Activated CD8-positive, alpha-beta memory T cell treated with anti-CD3 and anti-CD28 coated beads for 48 hours (primary cell): ENCODE results near the gene NLRP6.
"Not testable (repeated sequence)": the region's sequence is repeated elsewhere in the genome, so short reads cannot be mapped to it uniquely, and the experiment has no call there.

Experiments
- DNase-seq, 3 experiments: peaks; one replicate each; pipeline ENCODE4 v3.0.0-alpha.2; 2020; ENCODE audit warnings: low read depth in 2 of 3, low spot score in 2 of 3

NLRP6 gene

DNA sequence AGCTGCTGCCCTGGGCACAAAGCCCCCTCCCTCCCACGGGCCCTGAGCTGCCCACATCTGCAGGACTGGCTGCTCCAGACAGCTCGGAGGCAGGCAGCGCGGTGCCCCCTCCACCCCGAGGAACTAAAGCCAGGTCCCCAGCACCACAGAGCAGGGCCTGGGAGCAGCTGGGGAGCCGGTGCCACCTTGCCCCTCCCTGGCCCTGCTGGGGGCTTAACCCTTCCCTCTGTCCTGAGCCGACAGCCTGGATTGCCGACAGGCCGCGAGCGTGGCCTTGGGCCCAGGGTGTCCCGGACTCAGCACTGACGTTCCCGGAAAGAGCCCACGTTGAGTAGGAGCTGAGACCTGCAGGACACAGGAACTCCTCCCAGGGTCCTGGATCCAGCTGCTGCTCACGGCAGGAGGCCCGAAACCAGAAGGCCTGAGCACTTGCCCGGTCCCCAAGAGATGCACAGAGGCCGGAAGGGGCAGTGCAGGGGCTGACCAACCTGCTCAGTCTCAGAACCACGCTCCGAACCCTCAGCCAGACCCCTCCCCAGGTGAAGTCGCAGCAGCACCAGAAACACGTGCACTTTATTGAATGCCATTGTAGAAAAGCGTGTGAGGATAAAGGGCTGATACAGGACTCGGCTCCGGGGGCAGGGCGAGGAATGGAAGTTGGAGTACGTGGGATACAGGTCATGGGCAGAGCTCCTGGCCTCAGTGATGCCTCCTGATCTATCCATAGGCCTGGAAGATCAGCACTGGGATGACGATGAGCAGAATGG is 41.1 kb downstream of the NLRP6 start:
- DNase-seq: not testable (repeated sequence)

DNA sequence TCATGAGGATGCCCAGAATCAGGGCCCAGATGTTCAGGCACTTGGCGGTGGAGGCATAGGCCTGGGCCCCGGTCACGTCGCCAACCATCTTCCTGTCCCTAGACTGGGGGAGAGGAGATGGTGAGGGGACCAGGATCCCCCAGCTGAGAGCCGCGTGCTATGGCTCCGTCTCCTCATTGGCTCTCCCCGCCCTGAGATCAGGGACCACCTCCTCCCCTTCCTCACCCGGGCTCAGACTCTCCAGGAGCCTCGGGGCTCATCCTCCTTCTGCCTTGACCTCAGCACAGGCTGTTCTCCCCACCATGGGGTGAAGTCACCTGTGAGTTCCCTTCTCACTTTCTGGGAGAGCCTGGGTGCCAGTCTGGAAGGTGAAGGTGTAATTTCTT is 41.7 kb downstream of the NLRP6 start:
- DNase-seq: not testable (repeated sequence)

DNA sequence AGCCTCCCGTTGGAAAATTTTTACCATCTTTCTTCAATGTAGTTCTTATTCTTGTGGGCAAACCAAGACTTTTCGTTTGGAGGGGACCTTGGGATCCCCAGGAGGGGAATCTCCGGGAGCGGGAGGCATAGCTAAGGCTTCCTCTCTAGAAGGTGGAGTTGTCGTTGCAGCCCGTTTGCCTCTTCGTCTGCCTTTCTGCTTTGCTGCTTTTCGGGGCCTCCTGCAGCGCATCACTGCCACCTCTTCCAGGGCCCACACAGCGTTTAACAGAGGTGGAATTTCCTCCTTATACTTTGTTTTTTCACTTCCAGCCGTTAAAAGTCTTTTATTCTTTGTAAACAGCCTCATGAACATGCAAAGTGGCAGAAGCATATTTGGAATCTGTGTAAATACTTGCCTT is 45.9 kb downstream of the NLRP6 start:
- DNase-seq: no peak

DNA sequence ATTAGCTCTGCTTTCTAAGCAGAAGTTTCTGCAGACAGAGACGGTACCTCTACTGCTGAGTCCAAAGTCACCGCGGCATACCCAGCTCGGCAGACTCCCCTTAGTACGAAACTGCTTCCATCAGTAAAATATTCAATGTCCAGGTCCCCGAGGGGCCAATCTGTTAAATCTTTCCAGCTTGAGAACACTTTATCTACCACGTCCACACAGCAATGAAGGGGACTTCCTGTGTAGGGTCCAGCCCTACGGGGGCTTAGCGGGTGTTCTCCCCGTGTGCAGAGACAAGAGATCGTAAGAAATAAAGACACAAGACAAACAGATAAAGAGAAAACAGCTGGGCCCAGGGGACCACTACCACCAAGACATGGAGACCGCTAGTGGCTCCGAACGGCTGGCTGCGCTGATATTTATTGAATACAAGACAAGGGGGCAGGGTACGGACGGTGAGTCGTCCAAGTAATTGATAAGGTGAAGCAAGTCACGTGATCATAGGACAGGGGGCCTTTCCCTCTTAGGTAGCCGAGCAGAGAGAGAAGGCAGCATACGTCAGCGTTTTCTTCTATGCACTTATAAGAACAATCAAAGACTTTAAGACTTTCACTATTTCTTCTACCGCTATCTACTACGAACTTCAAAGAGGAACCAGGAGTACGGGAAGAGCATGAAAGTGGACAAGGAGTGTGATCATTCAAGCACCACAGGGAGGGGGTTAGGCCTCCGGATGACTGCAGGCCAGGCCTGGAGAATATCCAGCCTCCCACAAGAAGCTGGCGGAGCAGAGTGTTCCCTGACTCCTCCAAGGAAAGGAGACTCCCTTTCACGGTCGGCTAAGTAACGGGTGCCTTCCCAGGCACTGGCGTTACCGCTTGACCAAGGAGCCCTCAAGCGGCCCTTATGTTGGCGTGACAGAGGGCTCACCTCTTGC is 46.6 kb downstream of the NLRP6 start:
- DNase-seq: not testable (repeated sequence)

DNA sequence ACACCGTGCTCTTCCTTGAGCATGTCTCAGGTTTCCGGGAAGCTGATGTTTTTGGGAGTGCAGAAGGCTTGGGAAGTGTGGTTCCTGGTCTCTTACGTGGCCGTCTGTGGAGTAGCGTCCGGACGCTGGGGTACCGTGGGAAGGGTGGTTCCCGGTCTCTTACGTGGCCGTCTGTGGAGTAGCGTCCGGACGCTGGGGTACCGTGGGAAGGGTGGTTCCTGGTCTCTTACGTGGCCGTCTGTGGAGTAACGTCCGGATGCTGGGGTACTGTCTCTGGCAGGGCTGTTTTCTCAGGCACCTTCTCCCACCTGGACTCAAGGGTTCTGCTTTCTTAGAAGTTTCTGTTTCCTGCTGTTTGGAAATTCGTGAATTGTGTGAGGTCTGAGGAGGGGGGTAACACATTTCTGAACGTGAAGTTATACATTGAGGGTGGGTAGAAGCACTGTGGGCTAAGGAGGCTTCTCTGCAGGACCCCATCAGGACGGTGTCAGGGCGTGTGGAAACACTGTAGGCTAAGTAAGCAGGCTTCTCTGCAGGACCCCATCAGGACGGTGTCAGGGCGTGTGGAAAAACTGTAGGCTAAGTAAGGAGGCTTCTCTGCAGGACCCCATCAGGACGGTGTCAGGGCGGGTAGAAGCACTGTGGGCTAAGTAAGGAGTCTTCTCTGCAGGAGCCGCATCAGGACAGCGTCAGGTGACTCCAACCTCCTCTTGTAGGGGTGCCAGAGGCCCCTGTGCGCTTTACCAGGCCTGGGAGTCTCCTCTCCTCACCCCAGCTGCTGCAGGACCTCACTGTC is 47.8 kb downstream of the NLRP6 start:
- DNase-seq: no peak

DNA sequence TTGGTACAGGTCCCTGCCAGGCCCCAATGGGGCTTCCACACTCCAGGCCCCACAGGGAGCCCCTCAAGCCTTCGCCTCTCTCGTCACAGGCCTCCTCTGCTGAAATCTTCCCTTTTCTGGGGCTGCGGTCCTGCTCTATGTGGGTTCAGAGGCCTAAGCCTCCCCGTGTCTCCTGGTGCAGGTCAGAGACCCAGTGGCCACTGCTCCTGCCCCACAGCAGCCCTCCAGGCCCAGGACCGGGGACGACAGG is 48.3 kb downstream of the NLRP6 start:
- DNase-seq: no peak

DNA sequence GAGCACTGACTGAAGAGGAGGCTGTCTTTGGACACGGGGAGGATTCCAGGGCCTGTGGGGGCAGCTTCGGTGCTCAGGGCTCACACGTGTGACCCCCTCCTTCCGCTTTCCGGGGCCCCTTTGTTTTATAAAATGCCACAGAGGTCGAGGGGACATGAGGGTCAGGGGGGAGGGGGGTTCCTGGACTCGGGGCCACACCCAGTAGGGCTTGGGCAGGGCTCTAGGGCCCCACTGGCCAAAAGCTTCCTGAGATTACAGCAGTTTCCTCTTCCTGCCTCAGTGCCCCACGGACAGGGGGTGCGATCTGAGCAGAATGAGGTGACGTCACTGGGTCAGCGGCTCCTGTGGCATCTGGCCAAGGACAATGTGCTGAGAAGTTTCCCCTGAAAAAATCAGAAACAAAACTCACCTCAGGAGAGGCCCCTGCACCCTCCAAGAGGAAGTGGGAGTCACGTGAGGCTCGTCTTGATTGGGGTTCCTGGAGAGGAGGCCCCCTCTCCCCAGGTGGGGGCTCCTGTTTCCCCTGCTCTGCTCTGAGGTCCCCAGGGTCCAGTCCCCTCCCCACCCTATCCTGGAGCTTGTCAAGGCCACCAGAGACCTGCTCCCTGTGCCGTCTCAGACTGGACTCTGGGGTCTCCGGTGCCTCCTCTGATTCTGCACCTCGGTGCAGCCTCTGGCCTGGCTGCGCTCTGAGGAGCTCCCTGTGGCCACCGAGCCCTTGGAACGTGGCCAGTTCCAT is 48.8 kb downstream of the NLRP6 start:
- no peak for DNase-seq

DNA sequence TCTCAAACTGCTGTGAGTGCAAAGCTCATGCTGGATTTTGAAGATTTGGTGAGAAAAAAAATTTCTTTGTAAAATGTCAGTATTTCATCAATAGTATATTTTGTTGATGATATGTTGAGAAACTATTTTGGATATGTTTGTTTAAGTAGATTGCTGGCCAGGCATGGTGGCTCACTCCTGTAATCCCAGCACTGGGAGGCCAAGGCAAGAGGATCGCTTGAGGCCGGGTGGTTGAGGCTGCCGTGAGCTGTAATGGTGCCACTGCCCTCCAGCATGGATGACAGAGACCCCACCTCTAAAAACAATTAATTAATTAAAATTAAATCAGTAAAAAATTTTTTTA is 49.3 kb downstream of the NLRP6 start:
- DNase-seq: no peak

DNA sequence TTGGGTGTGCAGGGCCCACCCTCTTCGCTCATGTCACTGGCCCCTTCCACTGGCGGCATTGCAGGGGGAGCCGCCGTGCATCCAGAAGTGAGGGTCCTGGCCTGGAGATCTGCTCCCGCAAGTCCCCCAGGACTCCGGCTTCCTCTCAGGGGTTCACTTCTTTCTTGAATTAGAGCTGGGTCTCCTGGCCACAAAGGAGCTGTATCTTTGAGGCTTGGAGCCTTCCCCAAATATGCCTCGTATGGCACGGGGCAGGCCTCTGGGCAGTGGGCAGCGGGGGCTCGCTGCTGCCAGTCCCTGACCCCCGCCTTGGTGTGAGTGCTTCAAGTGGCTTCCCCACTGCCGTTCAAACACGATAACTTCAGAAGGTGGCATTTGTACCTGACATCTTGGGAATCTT is 49.8 kb downstream of the NLRP6 start:
- DNase-seq: no peak

DNA sequence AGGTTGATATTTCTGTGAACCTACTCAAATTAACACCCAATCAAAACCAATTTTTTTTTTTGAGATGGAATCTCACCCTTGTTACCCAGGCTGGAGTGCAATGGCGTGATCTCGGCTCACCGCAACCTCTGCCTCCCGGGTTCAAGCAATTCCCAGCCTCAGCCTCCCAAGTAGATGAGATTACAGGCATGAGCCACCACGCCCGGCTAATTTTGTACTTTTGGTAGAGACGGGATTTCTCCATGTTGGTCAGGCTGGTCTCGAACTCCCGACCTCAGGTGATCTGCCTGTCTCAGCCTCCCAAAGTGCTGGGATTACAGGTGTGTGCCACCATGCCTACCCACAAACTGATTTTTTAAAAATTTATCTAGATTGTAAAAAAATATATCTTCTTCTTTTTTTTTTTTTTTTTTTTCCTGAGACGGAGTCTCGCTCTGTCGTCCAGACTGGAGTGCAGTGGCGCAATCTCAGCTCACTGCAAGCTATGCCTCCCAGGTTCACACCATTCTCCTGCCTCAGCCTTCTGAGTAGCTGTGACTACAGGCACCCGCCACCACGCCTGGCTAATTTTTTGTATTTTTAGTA is 50.4 kb downstream of the NLRP6 start:
- DNase-seq: not testable (repeated sequence)

DNA sequence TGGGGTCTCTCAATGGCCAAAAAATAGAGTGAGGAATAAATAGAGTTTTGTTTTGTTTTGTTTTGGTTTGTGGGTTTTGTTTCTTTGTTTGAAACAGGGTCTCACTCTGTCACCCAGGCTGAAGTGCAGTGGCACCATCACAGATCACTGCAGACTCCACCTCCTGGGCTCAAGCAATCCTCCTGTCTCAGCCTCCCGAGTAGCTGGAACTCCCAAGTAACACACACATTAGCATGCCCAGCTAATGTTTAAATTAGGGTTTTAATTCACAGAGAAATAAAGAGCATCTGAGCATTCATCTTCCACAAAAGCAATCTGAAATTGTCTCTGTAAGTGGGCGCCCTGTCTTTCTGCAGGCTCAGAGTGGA is 51.7 kb downstream of the NLRP6 start:
- DNase-seq: no peak

DNA sequence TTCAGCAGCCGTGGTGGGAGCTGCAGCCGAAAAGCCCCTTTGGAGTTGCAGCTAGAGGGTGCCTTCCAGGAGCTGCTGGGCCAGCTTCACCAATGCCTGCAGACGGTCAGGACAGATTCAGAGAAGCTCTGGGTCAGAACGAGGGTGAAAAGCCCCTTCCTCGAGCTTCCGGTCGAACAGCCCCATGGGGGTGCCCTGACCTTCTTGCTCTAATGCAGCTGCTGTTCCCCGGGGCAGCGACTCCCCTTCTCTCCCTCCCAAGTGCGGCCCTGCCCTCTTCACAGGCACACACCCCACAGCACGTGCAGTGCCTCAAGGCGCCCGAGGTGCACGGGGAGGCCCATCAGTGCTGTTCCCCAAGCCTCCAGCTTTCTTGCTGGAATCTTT is 52.1 kb downstream of the NLRP6 start:
- DNase-seq: no peak

DNA sequence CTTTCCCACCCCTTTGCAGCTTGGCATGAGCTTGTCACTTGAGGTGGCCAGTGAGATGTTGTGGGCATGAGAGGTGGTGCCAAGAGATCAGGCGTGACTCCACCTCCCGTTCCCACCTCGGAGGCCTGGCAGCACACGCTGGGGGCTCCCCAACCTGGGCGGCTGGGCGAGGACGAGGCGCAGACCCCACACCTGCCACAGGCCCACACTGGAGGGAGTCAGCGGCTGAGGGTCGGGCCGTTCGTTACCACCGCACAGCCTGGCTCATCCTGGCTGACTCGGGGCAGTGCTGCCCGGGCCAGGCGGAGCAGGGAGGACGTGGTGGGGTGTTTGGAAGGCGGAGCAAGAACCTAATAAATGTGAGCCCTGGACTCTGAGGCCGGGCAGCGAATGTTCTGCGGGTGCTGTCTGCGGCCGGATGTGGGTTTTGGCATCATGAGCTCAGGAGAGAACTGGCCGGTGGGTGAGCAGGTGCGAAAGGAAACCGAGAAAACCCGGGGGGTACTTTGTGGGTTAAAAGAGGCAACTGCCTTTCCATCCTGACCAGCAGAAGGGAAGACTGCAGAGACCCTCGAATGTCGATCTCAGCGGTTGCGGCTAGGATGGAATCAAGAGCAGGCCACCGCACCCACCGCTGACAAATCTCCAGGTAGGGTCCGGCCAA is 52.6 kb downstream of the NLRP6 start:
- no peak for DNase-seq

DNA sequence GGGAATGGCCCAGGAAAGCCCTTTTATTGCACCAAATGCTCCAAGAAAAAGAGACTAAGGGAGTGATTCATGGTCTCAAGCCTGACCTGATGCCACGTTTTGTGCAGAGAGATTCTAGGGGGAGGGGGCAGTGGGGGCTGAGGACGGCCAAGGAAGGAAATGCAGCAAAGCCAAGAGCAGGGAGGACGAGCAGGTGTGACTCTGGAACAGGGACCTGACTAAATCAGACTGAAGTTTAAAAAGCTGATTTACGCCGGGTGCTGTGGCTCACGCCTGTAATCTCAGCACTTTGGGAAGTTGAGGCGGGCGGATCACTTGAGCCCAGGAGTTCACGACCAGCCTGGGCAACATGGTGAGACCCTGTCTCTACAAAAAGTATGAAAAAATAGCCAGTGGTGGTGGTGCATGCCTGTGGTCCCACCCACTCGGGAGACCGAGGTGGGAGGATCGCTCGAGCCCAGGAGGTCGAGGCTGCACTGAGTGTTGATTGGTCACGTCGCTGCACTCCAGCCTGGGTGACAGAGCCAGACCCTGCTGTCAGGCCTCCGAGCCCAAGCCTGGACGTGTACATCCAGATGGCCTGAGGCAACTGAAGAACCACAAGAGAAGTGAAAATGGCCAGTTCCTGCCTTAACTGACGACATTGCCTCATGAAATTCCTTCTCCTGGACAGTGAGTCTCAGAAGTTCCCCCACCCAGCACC is 53.3 kb downstream of the NLRP6 start:
- no peak for DNase-seq

DNA sequence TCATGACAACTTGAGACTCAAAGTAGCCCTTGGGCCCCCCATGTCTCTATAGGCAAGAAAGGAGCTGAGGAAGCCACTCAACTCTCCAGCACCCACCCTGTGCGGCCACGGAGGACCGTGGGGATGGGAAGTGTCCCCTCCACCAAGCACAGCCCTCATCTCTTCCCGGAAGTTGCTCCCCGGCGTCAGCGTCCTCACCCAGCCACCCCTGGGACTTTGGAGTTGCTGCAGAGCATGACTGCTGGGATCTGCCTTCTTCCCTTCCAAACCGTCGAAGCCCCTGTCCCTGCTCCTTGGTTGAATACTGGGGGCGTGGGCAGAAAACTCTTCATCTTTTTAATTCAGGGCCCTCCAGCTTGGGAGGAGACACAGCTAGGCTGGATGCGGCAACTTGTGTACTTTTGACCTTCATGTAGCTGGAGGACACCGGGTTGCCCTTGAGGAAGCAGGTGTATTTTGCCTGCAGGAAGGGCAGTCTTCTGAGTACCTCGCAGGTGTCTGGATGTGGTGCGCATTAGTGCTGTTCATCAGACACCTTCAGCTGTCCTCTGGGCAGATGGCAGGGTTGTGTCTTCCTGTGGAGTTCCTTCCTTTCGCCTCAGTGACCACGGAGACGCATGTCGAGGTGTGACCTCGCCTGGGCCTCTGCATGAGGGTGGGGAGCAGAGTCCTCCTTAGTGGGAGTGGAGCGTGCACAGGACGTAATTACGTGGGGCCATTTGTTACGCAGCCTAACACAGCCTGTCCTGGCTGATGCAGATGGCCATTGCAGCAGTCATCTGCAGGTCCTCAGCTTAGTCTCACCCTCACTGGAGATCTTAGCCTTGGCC is 54.7 kb downstream of the NLRP6 start:
- no peak for DNase-seq

DNA sequence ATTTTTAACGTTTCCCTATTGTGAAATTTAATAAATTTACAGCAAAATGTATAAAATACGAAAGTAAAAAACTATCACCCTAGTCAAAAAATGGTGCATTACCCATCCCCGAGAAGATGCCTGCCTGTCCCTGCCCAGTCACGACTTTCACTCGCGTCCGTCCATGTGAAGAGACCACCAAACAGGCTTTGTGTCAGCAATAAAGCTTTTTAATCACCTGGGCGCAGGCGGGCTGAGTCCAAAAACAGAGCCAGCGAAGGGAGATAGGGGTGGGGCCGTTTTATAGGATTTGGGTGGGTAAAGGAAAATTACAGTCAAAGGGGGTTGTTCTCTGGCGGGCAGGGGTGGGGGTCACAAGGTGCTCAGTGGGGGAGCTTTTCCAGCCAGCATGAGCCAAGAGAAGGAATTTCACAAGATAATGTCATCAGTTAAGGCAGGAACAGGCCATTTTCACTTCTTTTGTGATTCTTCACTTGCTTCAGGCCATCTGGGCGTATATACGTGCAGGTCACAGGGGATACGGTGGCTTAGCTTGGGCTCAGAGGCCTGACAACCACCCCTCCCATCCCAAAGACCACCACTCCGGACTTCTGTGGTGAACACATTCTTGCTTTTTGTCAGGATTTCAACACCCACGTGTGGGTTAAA is 55.5 kb downstream of the NLRP6 start:
- not testable (repeated sequence) for DNase-seq

DNA sequence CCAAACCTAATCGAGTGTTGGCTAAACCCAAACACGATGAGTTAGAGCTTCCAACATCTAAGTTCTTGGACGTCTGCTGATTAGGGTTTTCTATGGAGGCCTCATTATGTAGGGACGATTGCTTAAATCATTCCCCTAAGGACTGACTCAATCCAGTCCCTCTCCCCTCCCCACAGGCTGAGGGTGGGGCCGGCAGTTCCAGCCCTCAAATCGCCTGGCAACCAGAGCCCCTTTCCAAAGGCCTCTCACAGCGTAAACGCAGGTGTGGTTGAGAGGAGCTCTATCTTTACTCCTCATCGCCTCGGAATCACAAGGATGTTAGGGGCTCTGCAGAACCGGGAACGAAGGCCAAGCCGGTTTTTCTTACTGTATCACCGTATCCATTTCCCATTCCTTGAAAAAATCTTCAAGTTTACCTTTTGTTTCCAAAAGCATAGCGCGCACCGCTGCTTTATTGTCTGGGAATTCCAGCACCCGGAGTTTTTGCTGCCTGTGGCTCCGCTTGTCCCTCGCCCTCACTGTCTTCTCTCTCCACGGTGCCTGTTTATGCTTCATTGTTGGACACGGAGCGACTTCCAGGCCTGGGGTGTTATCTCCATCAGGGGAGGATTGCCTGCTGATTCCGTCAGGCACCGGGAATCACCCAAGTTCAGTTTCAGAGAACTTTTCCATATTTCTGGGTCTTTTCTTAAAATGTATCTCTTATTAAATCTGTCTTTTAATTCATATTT is 56.2 kb downstream of the NLRP6 start:
- DNase-seq: no peak
